GM19467 (cell line): ENCODE data around the gene CCDC97.

ENCODE experiments used
- ATAC-seq: cut with Tn5 transposase; IDR thresholded peaks from one replicate; pipeline ENCODE4 v1.9.1; 2021; ENCODE audit warnings: mild to moderate bottlenecking, moderate library complexity; ENCODE audit not compliant: unreplicated experiment

CCDC97 gene

DNA sequence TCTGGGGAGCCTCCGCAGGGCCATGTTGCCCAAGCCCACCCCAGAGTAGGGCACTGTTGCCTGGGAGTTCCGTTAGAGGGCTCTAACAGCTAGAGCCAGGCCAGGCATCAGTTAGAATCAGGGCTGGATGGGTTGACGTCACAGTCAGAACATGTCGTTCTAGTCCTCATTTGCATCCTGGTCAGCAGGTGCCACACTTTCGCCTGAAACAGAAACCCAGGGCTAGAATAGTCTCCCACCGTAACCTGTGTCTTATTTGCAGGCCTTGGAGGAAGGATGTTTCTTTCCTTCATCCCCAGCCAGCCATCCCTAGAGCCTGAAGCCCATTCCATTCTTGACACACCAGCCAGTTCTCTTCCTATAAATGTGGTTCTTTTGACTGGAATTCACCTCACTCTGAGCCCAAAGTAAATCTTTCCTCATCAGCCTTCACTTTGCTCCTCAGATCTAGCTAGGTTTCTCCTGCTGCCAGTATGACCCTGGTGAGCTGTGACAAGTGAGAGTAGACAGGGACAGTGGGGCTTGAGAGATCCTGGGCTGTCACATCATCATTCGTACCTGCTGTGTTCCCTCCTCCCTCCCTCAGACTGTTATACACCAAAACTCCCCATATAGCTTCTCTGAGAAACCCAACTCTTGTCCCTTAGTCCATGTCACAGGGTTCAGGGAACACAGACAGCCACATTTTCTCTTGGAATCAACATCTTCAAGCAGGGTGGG is 12.2 kb upstream of the CCDC97 start:
- peak; percentile 74 for ATAC-seq

DNA sequence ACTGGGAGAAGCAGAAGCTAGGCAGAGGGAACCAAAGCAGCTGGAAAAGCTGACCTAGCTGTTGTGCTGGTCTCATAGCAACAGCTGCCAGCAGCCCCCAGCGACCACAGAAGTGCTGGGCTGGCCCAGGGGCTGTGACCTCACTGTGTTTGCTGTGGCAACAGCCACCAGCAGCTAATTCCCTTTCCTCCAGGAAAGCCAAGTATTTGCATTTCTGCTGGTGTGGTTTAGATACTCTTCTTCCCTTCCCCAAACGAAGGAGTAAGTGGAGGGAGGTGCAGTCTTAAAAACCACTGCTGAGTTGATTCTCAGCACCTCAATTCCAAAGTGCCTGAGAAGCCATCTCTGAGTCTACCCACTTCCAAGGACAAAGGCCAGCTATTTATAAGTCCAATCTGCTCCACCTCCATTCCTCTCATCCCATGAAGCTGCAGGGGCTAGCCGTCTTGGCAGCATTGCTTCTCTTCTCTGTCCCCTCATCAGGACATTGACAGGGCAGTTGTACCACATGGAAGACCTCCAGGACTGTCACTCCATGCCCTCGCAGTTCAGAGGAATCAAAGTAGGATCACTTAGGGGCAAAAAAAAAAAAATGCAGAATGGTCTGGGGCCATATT is 11.5 kb upstream of the CCDC97 start:
- no peak for ATAC-seq

DNA sequence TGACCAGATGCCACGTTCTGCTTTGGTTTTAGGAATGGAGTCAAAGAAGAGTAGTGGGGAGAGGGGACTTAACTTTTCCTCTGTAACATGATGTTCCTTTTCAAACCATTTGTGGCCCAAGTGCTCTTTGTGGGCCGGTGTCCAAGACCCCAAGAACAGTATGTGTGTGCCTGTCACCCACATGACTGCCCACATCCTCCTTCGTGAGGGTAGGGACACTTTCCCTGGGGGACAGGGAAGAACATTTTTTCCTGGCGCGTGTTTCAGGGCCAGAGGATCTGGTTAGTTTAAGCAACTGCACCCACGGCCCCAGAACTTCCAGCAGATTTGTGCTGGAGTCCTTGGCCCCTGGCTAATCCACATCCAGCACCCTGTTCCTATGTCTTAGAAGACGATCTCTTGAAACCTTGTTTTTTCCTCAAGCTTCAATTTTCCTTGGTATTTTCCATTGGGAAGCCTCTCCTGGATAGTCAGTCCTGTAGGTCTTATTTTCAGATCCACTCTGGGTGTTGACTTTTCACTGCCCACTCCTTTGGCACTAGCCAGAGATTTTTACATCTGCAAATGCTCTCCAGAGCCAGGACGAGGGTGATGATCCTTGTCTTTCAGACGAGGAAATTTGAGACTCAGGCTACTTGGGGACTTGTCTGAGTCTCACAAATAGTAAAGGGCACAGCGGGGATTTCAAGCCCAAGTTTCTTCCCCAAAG is 10.8 kb upstream of the CCDC97 start:
- ATAC-seq = no peak

DNA sequence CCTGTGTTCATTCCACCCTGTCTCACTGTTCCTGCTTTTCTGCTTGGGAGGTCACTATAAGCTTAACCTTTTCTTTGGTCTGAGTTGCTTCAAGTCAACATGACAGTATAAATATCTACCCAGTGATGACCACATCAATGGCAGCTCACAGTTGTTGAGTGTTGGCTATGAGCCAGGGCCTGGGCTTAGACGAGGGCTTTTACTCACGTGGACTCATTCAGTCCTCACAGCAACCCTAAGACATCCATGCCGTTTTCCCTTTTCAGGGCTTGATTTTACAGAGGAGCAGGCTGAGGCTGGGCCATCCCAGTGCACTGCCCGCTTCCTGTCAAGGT is 10.2 kb upstream of the CCDC97 start:
- ATAC-seq = no peak

DNA sequence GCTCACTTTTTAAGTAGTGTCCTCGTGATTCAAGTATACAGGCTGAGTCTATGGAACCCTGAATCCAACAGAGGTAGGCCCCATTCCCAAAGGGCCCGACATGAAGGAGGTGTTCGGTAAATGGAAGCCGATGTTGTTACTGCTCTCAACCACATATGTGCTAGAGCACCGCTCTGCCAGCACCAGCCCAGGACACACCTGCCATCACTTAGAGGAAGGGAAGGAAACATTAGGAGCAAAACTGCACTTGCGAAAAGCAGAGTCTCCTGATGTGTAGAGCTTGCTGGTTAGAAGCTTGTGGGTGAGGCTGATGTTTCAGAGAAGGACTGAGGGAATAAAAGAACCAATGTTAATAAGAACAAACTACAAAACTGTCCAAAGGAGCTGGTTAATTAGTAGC is 9.4 kb upstream of the CCDC97 start:
- no peak for ATAC-seq

DNA sequence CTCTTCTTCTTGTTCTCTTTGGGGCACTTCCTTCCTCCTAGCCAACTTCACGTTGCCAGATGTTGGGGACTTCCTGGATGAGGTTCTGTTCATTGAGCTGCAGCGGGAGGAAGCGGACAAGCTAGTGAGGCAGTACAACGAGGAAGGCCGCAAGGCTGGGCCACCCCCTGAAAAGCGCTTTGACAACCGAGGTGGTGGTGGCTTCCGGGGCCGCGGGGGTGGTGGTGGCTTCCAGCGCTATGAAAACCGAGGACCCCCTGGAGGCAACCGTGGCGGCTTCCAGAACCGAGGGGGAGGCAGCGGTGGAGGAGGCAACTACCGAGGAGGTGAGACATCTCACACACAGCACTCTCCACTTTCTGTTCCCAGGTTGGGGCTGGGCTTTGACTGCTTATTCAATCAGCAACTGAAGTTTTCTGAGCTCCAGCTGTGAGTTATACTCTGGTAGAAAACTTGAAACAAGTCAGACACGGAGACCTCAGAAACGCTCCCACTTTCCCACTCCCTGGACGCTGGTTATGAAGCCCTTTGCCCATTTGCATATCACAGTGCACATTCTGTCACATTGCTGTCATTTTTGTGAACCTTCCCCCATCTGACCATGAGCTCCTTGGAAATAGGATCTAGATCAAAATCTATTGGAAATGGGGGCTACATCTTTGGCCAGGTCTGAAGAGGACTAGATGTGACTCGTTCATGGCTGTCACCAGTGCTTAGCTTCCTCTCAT is 7.2 kb upstream of the CCDC97 start:
- ATAC-seq = no peak

DNA sequence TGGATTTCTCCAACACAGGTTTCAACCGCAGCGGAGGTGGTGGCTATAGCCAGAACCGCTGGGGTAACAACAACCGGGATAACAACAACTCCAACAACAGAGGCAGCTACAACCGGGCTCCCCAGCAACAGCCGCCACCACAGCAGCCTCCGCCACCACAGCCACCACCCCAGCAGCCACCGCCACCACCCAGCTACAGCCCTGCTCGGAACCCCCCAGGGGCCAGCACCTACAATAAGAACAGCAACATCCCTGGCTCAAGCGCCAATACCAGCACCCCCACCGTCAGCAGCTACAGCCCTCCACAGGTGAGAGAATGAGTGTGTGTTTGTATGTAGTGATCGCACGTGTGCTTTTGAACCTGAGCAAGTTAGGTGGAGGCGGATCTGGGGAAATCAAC is 6.0 kb upstream of the CCDC97 start:
- no peak for ATAC-seq

DNA sequence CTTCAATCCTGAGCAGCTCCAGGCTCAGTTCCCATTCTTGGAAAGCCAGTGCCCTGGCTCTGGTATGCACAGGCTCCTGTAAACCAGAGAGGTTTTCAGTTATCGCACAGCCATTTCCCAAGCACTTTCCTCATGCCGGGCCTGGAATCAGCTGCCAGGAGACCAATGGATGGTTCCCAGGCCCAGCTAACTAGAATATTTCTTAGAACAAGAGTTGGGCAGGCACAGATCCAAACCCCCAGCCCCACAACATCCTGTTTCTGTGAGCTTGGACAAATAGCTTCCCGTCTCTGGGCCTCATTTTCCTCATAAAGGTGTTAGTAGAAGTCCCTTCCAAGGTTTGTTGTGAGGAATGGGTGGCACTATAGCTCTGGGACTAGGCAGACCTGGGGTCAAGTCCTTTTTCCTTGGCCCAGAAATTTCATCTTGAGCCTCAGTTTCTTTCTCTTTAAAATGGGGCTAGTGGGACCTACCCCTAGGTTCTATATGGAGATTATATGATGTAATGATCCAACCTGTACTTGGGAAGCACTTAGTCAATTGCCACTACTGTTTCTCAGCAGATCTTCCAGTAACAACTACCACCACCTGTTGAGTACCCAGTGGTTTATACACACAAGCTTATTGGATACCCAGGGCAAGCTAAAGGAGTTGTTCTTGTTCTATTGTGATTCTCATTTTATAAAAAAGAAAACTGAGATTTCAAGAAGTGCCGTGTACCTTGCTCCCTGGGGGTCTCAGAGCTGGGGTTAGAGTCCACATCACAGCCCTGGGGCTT is 5.1 kb upstream of the CCDC97 start:
- ATAC-seq = no peak

DNA sequence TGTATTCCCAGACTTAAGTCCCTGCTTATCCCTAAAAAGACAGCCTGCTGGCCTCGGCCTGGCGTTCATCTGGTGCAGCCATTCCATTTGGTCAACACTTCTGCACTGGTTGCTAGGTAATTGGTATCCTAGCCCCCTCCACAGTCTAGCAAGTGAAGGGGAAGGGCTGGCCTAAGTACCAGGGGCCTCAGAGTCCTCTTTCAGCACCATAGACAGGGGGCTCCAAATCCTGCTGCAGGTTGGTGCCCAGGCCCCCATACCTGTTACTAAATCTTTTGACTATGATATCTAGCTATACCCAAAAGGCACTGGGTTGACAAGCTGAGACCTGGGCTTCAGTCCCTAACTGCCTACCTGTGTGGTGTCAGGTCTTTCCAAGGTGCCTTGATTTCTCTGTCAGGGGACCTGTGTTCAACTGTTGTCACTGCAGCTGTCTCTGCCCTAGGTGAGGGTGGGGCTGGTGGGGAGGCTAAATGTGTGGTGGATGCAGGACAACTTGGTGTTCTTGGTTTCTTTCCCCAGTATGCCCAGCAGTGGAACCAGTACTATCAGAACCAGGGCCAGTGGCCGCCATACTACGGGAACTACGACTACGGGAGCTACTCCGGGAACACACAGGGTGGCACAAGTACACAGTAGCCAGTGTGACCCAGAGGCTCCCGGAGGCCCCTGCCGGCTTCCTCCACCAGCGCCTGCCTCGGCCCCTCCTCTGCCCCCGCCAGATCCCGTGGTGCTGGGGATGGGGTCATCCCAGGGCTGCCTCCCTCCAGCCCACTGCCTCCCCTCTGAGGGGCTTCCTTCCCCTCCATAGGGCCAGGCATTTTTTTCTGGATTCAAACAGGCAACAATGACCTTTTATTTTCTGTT is 3.8 kb upstream of the CCDC97 start:
- no peak for ATAC-seq

DNA sequence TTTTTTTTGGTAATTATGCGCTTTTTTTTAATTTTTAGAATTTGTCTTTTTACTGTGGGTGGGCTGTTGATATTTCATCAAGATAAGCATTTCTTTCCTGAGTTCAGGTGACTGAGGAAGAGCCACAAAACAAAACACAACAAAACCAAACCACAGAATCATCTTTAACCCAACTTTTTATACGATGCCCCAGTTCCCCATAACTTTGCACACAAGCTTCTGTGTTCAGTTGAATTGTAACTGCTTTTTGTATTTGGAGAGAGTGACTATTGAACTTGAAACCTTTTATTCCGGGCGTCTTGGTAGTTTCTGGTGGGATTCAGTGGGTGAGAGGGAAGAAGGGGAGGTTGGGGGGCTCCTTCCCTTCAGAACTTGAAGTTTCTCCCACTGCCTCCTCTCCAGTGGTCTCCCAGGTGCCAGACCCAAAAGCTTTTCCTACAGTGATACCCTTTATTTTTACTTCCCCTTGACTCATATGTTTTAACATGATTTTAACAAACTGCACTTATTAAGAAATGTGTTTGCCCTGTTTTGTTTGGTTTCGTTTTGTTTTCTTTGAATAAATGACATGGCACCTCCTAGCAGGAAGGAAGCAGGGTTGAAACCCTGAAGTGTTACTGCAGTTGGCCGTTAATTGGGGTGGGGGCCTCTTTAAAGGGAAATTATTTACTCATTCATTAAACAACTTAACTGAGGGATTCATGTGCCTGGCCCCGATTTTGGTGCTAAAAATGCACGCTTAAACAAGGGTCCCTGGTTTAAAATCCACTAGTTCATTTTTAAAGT is 2.7 kb upstream of the CCDC97 start:
- no peak for ATAC-seq

DNA sequence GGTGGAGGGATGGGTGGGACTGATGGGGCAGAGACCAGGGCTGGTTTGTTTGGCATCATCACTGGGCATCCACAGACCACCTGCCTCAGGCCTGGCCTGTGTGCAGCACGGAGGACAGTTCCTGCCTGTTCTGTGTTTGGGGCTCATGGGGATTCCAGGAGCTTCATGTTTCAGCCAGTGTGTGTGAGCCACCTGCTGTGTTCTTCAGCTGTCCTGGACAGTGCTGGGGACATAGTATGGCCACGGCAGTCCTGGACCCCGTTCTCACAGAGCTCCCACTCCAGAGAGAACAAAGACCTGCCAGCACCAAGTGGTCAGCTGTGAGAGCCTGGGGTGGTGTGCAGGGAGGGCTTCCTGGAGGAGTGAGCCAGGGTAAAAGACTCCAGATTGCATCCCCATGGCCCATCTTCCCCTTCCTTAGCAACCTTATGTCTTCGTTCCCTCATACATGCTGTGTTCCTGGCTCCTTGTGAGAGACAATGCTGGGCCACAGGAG is 2.0 kb upstream of the CCDC97 start:
- ATAC-seq = no peak

DNA sequence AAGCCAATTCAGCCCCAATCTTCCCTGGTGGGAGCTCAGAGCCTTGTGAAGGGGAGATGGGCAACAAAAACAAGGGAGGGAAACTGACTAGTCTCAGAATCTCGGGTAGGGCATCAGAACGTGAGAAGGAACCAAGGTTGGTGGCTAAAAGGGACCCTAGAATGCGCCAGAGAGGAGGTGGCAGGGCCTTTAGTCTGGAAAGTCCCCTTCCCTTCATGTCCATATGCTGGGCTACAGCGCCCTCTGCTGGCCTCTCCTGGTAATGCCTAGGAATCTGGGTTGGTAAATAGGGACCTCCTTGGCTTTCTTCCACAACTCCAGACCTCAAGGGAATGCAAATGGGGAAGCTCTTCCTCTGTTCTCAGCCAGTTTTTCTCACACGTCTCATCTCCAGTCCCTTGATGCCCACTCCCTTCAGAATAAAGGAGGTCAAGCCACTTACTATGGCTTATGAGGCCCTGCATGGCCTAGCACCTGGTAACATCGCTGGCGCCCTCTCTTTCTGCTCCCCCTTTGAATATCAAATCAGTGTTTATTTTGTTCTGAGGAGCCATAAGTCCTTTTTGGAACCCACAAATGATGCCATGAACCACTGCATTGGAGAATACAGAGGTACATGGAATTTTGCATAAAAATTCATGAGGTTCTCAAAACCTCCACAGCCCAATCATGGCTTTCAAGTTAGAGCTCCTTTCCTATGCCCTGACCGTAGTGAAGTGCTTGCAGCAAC is 1.4 kb upstream of the CCDC97 start:
- ATAC-seq = no peak

DNA sequence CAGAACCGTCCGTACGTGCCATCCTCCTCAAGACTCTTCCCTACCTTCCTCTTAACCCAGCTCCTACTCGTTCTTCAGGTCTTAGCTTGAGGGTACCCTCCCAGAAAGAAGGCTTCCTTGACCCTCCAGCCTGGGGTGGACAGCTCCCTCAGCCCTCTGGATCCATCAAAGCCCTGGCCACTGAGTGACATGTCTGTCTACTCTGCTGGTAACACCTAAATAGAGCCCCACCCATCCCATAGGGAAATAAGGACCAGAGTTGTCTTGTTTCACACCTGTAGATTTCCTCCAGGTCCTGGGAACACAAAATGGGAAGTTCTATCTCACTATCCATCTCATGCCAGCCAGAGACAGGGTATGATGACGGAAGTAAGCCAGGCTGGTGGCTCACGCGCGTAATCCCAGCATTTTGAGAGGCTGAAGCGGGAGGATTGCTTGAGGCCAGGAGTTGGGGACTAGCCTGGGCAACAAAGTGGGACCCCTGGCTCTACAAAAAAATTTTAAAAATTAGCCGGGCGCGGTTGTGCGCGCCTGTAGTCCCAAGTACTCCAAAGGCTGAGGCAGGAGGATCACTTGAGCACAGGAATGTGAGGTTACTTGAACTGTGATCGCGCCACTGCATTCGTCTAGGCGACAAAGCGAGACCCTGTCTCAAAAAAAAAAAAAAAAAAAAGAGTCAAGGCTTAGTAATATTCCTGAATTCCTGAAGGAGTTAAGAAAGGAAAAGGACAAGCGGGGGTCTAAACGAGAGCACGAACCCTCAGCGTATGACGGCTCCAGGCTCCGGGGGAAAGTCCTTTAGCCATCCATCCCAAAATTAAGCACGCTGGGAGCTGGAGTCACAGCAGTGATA is 566 bp upstream of the CCDC97 start:
- no peak for ATAC-seq

DNA sequence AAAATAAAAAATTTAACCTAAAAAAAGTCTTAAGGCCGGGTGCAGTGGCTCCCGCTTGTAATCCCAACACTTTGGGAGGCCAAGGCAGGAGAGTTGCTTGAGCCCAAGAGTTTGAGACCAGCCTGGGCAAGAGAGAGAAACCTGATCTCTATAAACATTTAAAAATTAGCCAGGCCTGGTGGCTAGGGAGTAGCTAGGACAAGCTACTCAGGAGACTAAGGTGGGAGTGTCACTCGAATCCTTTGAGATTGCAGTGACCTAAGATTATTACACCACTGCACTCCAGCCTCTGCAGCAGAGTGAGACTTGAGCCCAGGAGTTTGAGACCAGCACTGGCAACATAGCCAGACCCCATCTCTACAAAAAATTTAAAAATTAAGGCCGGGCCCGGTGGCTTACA is 1.1 kb downstream of the CCDC97 start:
- no peak for ATAC-seq

DNA sequence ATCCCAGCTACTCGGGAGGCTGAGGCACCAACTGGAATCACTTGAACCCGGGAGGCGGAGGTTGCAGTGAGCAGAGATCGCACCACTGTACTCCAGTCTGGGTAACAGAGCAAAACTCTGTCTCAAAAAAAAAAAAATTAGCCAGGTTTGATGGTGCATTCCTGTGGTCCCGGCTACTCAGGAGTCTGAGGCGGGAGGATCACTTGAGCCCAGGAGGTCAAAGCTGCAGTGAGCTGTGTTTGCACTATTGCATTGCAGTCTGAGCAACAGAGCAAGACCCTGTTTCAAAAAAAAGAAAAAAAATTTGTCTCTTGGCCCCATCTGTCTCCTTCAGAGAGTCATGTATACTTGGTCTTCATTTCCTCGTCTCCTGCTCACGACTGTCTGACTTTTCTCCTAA is 1.6 kb downstream of the CCDC97 start:
- ATAC-seq = no peak

DNA sequence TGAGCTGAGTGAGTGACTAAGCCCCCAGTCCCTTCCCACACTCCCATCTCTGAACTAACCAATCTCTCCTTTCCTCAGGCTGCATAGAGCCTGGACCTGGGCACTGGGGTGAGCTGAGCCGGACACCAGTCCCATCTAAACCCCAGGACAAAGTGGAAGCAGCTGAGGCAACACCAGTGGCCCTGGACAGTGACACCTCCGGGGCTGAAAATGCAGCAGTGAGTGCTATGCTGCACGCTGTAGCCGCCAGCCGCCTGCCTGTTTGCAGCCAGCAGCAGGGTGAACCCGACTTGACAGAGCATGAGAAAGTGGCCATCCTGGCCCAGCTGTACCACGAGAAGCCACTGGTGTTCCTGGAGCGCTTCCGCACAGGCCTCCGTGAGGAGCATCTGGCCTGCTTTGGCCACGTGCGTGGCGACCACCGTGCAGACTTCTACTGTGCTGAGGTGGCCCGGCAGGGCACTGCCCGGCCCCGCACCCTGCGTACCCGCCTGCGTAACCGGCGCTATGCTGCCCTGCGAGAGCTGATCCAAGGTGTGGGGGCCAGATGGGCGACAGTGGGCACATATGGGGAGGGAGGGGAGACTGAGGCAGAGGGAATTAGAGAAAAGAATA is 6.4 kb downstream of the CCDC97 start:
- ATAC-seq = no peak
